Ishikawa (cell line): ENCODE results near the gene RFX5.

ENCODE experiments used
- CEBPB ChIP-seq: IDR thresholded peaks from 2 replicates; pipeline ENCODE4 v1.6.1; 2012
- CREB1 ChIP-seq: IDR thresholded peaks from 2 replicates; pipeline ENCODE4 v1.6.1; 2012; ENCODE audit warnings: low read depth
- EGR1 ChIP-seq: IDR thresholded peaks from 2 replicates; pipeline ENCODE4 v1.6.1; 2012
- EP300 ChIP-seq: IDR thresholded peaks from 2 replicates; pipeline ENCODE4 v1.6.1; 2012; ENCODE audit warnings: borderline replicate concordance
- FOXM1 ChIP-seq: IDR thresholded peaks from 2 replicates; pipeline ENCODE4 v1.6.1; 2012; ENCODE audit warnings: low read depth, borderline replicate concordance
- MAX ChIP-seq: IDR thresholded peaks from 2 replicates; pipeline ENCODE4 v1.6.1; 2012
- NFIC ChIP-seq: IDR thresholded peaks from 2 replicates; pipeline ENCODE4 v1.6.1; 2012
- RAD21 ChIP-seq: IDR thresholded peaks from 2 replicates; pipeline ENCODE4 v1.6.1; 2012; ENCODE audit warnings: low read depth
- REST ChIP-seq: IDR thresholded peaks from 2 replicates; pipeline ENCODE4 v1.6.1; 2012; ENCODE audit warnings: low read depth, mild to moderate bottlenecking
- TAF1 ChIP-seq: IDR thresholded peaks from 2 replicates; pipeline ENCODE4 v1.6.1; 2012; ENCODE audit warnings: low read depth, mild to moderate bottlenecking
- TCF12 ChIP-seq: IDR thresholded peaks from 2 replicates; pipeline ENCODE4 v1.6.1; 2012; ENCODE audit warnings: low read depth
- TEAD4 ChIP-seq: IDR thresholded peaks from 2 replicates; pipeline ENCODE4 v1.6.1; 2012
- USF1 ChIP-seq: IDR thresholded peaks from 2 replicates; pipeline ENCODE4 v1.6.1; 2012
- YY1 ChIP-seq: IDR thresholded peaks from 2 replicates; pipeline ENCODE4 v1.6.1; 2012; ENCODE audit warnings: low read depth
- ZBTB7A ChIP-seq: IDR thresholded peaks from 2 replicates; pipeline ENCODE4 v1.6.1; 2012; ENCODE audit warnings: low read depth

Gene RFX5

DNA sequence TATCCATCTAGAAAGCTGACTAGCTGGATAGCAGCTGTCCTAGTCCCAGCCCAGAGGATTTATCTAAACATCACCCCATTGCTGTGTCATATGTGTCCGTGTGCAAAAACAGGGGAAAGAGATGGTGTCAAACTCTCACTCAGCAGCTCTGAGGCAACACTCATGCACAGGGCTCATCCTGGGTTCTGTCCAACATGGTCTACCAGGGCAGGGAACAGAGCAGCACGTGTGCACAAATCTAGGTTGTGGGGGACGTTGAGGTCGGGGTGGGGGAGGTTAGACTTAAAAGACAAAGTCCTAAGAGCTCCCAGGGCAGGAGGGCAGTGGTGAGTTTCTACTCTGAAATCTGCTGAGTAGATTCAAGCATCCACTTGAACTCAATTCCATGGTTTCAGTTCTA lies 36.0 kb downstream of the RFX5 start:
- no peak for TF ChIP-seq MAX
- TF ChIP-seq USF1 = no peak
- no peak for TF ChIP-seq CEBPB

DNA sequence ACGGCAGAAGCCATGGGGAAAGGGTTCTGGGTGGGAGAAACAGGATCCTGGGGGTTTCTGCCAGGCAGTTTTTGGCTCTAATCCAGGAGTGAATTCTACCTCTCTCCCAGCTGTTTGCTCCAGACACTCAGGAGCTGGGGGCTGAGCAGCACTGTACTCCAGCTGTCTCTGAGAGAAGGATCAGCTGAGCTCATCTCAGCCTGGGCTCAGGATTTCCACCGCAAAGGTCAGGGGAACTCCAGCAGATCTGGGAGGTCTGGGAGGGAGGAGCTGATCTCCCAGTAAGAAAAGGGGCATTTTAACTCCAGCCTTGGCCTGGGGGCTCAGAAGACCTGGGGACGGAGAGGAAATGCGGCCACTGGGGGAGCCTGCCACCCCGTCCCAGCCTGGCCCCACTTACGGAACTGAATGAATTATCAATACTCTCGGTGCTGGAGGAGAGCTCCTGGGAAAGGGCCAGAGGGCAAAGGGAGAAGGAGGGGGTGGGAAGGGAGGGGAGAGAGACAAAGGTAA lies 37.2 kb downstream of the RFX5 start:
- TF ChIP-seq EP300 (no peak), REST (no peak), FOXM1 (no peak), USF1 (no peak), ZBTB7A (no peak), MAX (no peak), NFIC (no peak), CREB1 (no peak), TCF12 (no peak), TAF1 (no peak), TEAD4 (no peak), RAD21 (no peak), EGR1 (no peak), YY1 (no peak)

- TF ChIP-seq CEBPB (no peak), TCF12 (no peak), FOXM1 (no peak), TEAD4 (no peak), REST (no peak), NFIC (no peak), YY1 (no peak), RAD21 (no peak), EGR1 (no peak), MAX (no peak), TAF1 (no peak), USF1 (no peak), EP300 (no peak), ZBTB7A (no peak), CREB1 (no peak)
Measured at GRCh38 chr1:151294742-151295462, 52.1 kb downstream of the RFX5 start.

- TF ChIP-seq MAX (no peak), TAF1 (no peak), REST (no peak), FOXM1 (no peak), EGR1 (no peak), USF1 (no peak), TEAD4 (no peak), ZBTB7A (no peak), YY1 (no peak), TCF12 (no peak), CEBPB (no peak), NFIC (no peak), EP300 (no peak), CREB1 (no peak), RAD21 (no peak)
Measured at GRCh38 chr1:151293093-151293492, 54.0 kb downstream of the RFX5 start.
